Daoy (cell line): ENCODE data around the gene TRIM63. TPM values are rescaled to one million over a fixed set of nuclear protein-coding genes. Genes with fewer than 3 reads are reported as not detected.
A peak's percentile ranks its signal among the peaks of the same experiment; 100 is the strongest.

Source experiments
- DNase-seq: peaks from one replicate; pipeline ENCODE4 v3.0.0-alpha.2; 2015; ENCODE audit warnings: low read depth
- total RNA-seq: library from RNA; depleted of rRNA; stranded (reverse); fragments of >200 nt; shearing (Covaris generic); gene quantifications from 2 replicates; pipeline ENCODE4 v1.2.3, GENCODE V29; 2014

Gene TRIM63
- total RNA-seq, 1 experiment from 2014 or later: not detected

DNA sequence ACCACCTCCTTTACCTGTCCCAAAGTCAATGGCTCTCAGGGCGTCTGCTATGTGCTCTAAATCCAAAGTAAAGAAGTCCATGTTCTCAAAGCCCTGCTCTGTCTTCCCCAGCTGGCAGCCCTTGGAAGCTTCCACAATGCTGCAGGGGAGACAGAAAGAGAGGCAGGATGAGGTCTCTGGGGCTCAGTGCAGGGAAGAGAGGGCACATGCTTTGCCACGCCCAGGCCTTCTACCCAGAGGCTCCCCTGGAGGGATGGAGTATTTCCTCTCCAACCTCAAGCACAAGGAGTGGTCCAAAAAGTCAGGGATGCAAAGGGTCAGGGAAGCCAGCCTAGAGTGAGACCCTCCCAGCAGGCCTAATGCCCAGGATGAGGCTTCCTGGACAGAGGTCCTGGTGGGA, 10.2 kb downstream of the TRIM63 start:
- no peak for DNase-seq

DNA sequence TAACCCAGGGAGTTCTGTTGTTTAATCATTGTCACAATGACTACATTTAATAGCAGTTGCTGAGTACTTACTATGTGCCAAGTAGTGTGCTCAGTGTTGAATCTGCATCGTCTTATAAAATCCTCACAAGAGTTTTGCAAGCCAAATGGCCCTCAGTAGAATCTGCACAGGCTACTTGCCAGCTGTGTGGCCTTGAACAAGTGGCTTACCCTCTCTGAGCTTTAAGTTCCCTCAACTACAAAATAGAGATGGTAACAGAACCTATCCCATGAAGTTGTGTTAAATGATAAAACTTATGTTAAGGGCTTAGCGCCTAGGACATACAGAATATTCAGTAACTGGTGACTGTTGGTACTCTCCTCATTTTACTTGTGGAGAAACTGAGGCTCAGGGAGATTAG, 12.4 kb downstream of the TRIM63 start:
- no peak for DNase-seq

DNA sequence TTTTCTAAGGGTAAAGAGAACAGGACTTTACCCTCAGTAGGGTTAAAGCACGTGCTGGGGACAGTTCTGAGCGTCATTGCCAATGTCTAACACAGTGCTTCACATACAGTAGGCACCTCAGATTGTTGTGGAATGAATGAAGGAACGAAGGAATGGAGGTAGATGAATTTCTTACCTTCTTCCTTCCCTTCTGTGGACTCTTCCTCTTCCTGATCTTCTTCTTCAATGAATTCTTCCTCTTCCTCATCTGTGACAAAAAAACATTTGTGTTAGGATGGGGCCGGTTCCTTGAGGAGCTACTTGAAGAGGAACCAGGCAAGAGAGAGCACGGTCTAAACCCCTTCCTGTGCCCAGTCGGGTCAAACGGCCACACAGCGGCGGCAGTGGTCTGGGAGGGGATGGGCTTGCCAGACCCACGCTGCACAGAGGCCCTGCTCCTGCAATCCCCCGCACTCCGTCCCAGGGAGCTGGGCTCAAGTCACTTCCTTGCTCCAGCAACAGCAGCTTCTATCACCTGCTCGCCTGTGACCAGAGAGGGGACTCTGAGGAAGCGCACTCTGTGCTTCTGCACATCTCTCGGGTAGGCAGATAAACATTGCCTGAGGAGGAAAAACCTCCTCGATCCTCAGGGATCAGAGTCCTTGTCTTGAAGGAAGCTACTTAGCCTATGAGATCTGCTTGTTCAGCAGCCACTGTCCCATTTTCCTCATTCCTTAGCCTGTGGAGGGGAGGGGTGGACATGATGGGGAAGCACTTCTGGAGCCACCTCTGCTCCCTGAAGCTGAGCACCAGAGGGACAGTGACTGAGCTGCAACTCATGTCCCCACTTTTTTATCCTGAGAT, 13.5 kb downstream of the TRIM63 start:
- no peak for DNase-seq

DNA sequence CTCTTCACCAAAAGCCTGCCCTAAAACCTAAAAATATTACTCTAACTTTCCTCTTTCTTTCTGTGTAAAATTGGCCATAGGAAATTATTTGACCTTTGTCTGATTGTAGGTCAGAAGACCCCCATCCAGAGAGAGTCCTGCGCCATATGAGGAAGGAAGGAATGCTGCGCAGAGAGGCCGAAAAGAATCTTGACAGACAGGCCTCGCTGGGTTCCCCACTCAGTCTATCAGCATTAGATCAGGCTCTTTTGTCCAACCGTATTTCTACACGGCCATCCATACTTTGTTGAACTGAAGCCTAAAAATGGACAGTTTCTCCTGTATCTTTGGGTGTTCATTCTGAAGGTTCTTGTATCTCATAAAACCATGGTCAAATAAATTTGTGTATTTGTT, 17.2 kb downstream of the TRIM63 start:
- DNase-seq: no peak

DNA sequence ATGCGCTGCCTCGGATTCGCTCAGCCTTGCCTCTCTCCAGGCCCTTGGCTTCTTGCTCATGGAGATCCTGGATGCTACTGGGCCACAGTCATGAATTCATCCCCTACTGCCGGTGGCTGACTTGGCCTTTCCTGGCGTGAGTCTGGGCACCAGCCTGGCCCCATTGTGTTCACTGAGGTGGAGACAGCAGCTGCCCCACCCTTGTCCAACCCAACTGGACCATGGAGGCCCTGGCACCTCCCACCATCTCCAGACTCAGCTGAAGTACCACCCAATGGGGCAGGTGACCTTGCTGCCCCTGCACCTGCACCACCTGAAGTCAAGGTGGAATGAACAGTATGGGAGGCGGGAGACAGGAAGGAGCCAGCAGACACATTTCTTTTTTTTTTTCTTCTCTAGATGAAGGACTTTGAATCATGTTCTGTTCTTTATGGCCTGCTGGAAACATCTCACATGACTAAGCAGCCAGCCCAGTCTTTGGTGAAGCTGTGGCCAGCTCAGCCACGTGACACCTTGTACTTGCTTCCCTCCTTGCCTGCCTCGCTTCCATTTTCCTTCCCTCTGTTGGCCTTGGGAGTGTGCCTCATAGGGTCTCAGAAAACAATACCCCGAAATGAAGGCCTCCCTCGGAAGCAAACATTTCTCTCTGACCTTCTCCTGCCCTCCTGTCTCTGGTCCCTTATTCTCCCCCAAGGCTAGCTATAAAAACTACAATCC, 17.7 kb downstream of the TRIM63 start:
- no peak for DNase-seq

DNA sequence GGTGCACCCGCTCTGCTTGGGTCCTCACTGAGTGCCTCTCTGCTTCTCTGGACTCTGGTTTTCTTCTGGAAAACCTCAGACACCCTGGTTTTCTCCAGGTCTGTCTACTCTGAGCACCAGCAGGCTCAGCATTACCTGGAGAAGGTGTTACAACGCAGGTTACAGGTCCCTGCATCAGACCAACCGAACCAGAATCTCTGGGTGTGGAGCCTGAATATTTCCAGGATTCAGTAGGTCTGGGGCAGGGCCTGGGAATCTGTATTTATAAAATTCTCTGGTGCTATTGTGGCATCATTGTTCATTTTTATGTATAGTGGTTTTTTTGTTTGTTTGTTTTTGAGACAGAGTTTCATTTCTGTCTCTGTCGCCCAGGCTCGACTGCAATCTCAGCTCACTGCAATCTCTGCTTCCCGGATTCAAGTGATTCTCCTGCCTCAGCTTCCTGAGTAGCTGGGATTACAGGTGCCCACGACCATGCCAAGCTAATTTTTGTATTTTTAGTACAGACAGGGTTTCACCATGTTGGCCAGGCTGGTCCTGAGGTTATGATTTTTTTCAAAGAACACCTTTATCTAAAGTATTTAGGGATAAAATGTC, 20.1 kb downstream of the TRIM63 start:
- no peak for DNase-seq

DNA sequence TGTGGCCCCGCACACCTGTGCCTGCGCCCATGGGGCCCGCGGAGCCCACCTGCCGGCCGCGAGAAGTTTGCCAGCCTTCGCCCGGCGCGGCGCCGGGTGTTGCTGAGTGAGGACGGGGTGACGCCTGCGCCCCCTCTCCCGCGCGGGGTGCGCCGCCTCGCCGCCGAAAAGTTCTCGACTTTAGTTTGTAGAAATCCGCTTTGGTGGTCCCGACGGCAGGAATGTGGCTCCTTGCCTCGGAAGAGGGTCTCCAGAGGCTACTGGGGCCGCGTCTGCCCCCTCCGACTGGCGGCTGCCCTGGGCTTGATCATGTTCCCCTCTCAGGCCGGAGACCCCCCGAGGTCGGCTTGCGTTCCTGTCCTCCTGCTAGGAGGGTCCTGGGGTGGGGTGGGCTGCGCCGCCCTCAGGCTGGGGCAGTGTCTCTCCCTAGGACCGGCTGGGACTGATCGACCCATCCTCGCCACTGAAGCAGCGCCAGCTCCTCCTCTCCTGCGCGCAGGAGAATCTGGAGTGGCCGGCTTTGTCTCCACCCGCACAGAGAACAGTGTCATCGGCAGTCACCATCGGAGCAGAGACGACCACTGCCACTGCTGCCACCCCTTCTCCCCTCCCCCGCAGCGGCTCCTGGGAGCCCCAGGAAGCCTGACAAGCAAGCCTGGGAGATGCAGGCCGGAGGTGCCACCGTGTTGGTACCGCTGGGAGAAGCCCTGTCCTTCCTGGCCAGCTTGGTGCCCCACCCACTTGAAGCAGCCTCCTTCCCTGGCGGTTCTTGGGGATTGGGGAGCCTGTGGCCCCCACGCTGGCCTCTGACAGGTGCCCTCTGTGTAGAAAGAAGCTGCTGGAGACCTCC, 21.0 kb downstream of the TRIM63 start:
- DNase-seq: no peak

DNA sequence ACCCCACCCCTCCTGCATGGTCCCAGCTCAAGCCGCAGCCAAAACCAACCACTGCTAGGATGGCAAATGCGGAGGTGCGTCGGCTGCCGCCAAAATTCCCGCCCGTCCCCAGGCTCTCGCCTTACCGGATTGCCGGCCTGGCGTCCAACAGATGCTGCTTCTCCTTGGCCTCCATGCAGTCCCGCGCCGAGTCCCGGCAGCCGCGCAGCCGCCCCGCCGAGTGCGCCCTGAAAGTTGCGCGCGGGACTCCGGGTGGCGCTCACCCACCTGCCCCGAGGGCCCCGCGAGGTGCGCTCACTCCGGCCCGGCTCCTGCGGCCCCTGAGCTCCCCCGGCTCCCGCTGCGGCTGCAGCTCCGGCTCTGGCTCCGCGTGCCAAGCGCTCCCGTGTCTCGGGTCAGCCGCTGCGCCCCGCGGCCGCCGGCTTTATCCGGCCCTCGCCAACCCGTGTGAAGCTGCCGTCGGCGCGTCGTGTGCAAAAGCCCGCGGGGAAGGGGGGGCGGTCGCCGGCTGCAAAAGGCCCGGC, 21.6 kb downstream of the TRIM63 start, which contains the start of gene SLC30A2:
TSS of gene SLC30A2 (minus strand) at position 397 of the 524 bp plus-strand sequence. CDS start at position 175, 222 bp downstream.
- no peak for DNase-seq

DNA sequence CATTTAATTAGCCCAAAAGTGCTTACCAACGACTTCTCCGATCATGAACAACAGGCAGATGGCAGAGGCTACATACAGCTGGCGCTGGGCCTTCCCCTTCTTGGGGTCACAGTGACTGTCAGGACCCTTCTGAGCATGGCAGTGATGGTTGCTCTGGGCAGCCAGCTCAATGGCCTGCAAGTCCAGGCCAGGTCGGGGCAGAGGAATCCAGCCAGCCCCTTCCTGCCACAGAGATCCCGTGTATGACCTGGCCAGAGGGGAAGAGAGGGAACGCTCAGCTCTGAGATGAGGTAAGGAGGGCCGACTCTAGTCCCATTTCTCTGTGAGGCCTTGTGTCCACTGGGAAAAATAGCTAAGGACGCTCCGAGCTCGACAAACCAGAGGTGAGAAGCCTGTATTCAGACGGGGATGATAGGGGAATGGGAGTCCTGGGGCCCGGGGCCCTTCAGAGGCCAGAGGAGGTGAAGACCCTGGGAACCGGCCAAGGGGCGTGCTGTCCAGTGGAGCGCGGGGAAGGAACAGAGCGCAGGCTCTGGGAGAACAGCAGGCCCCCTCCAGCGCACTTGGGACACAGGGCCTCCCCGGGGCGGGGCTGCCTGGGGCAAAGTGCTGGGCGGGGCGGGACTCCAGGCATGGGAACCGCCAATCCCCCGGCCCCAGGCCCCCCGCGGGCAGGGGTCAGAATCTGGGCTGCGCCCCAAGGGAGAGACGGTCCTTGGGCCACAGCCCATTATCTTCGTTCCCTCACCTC, 22.3 kb downstream of the TRIM63 start:
- DNase-seq: no peak

GRCh38 chr1:26044414-26044813, 23.0 kb downstream of the TRIM63 start:
- DNase-seq: no peak

GRCh38 chr1:26043765-26044164, 23.7 kb downstream of the TRIM63 start:
- no peak for DNase-seq

DNA sequence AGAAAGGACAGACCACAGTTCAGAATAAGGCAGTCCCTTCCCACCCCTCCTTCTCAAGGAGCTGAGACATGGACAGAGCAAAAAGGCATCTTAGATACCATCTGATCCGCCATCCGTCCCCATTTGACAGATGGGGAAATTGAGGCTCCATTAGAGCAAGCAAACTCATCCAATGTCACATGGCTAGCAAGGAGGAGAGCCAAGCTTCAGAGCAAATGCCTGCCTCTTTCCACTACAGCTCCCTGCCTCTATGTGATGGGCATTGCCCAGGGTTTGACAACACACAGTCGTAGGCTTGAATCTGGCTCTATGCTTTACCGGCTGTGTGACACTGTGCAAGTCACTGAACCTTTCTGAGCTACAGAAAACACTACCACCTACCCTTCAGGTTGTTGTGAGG, 25.5 kb downstream of the TRIM63 start:
- DNase-seq: no peak

DNA sequence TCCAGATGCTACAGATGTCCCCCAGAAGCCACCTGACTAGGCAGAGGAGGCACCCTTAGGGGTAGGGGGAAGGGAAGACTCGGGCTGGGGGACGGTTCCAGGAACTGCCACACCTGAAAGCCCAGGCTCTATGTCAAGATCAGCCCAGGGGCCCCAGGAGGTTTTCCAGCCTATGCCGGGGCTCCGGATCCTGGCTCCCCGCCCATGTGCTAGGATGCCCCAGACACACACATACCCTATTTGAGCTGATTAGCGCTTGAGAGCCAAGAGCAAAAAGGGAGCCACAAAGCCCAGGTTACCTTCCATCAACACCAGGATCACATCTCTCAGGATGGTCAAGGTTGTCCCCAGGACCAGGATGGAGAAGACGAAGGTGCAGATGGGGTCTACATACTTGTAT, 26.0 kb downstream of the TRIM63 start:
- DNase-seq: no peak

- DNase-seq: no peak
These were observed 28.5 kb downstream of the TRIM63 start for GRCh38 chr1:26038904-26039303.

DNA sequence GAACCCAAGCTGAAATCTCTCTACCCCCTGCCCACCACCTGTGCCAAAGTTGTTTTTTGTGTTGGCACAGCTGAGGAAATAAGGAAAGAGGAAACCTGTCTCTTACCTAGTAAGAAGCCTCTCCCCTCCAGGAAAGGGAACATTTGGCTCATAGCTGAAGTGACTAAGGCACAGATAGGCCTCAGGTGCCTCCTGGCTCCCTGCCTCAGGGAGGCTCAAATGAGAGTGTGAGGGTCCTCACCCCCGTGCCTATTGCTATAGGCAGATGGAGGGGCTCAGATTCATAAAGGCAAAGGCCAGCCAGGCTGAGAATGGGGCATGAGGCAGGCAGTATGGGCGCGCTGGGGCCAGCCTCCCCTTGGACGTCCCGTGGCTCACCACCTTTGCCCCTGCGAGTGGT, 29.0 kb downstream of the TRIM63 start:
- no peak for DNase-seq

DNA sequence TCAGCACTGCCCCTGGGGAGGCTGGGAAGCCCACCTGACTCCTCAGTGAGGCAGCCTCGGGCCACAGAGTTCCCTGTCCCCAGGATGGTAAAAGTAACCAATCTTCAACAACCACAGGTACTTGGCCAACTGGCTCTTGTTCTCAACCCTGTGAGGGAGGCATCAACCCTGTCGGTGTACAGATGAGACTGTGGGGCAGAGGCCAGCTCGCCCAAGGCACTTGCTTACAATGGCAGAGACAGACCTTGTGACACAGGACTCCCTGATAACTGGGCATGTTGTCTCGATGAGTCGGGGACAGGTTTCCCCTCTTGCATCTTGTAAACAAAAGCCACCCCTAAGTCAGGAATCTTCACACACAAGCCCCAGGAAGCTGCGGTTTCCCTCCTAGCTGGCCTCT, 29.5 kb downstream of the TRIM63 start:
- no peak for DNase-seq

DNA sequence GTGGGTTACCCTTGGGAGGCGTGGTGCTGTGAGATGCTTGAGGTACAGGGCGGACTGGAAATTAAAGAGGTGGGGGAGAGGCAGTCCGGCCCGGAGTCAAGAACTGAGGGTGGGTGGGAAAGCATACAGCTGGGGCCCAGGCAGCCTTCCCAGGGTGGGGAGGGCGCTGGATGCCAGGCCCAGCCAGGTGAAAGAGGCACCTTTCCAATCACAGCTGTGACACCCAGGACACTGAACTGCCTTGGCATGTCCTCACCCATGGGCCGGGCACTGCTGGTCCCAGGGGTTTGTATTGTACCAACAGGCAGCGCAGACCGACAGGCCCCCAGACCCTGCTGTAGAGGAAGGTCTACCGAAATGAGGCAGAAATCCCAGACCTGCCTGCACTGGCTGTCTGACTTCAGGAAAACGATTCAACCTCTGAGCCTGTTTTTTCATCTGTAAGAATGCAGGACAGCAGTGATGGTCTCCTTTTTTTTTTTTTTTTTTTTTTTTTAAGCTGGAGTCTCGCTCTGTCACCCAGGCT, 30.6 kb downstream of the TRIM63 start:
- DNase-seq: no peak

- DNase-seq: peak; percentile 88
These were observed 31.3 kb downstream of the TRIM63 start for GRCh38 chr1:26035959-26036755.

DNA sequence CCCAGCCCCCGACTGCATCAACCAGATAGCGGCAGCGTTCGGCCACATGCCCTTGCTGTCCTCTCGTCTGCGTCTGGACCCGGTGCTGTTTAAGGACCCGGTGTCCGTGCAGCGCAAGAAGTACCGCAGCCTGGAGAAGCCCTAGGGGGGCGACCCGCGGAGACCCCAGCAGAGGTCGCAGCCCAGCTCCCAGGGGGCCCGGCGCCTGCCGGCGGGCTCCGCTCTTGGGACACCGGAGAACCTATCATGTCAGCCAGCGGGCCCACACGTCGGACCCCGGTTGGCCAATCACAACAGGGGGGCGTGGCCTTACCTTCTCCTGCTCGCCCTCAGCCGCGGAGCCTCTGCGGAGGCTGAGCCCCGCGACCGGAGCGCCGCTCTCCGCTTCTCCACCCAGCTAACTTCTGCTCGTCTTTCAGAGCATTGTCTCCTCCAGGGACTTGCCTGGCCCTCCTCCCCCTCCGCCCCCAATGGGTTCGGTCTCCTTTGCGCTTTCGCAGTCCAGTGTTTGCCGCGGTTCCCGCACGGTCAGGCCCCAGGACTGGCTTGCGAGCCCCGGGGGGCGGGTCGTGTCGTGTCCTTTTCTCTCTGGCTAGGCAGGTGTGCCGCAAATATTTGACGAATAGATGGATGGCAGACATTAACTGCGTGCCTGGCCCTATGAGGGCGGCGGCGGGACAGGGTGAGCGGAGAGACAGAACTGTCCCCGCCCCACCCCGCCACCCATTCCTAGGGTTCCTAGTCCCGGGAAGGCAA, 32.0 kb downstream of the TRIM63 start:
- DNase-seq: peak; percentile 97
